Activated naive CD8-positive, alpha-beta T cell treated with anti-CD3 and anti-CD28 coated beads, Interleukin-2, amount 10 ng/mL, durations not matched to agents 7 days and 5 days (primary cell): ENCODE measurements around the gene FOXL1. TPM values are rescaled to one million over a fixed set of nuclear protein-coding genes. Genes with fewer than 3 reads are reported as not detected.

Source experiments
- ATAC-seq: fragments of 150-1000 bp; cut with Tn5 transposase; one replicate; pipeline ENCODE4 v1.10.0; 2021; ENCODE audit warnings: low read depth, moderate library complexity
- POLR2A ChIA-PET: fragments of 350-600 bp; sonication (Branson Sonifier 250); formaldehyde crosslinking; loops from one replicate; lab custom pipeline; 2021; ENCODE audit warnings: antibody characterized with exemption; lab: Charles Lee
- DNase-seq: peaks from one replicate; pipeline ENCODE4 v3.0.0; 2021
- H3K27ac Mint-ChIP-seq: one replicate; pipeline ENCODE4 v1.8.0; 2022; ENCODE audit warnings: mild to moderate bottlenecking, mixed read lengths
- H3K27me3 Mint-ChIP-seq: one replicate; pipeline ENCODE4 v1.8.0; 2022; ENCODE audit warnings: mild to moderate bottlenecking, moderate library complexity, mixed read lengths
- H3K36me3 Mint-ChIP-seq: one replicate; pipeline ENCODE4 v1.8.0; 2021; ENCODE audit warnings: mild to moderate bottlenecking, mixed read lengths
- H3K4me1 Mint-ChIP-seq: one replicate; pipeline ENCODE4 v1.8.0; 2021; ENCODE audit warnings: mixed read lengths
- H3K4me3 Mint-ChIP-seq: one replicate; pipeline ENCODE4 v1.8.0; 2022; ENCODE audit warnings: mild to moderate bottlenecking, moderate library complexity, mixed read lengths
- H3K9me3 Mint-ChIP-seq: one replicate; pipeline ENCODE4 v1.8.0; 2021; ENCODE audit warnings: mixed read lengths
- total RNA-seq, 2 experiments: library from RNA; stranded (reverse); gene quantifications; one replicate each; pipeline ENCODE4 v1.2.3, GENCODE V29; 2021

FOXL1 gene
- total RNA-seq, 2 experiments from 2014 or later: not detected

DNA sequence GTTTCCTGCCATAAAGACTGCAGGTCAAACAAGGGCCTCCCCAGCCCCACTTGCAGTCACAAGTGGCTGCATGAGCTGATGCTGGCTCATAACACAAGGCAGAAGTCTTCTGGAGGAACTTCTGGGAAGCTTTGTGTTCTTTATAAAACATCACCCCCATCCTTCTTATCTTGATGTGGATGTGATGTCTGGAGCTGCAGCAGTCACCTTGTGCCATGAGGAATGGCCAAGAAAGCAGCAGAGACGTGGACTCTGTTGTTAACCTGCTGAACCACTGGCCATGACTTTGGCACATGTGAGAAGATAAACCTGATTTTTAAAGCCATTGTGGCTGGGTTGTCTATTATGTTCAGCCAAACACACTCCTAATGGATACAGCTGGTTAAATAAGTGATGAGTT, 41.8 kb downstream of the FOXL1 start:
- Mint-ChIP-seq H3K27ac (no peak overlapping the region), H3K36me3 (no peaks in the 10 kb centered on the region), H3K4me1 (no peaks in the 10 kb centered on the region), H3K27me3 (no peaks in the 10 kb centered on the region), H3K4me3 (no peak overlapping the region), H3K9me3 (no peaks in the 10 kb centered on the region)
- no peak for DNase-seq
- POLR2A ChIA-PET: no interaction called here
- ATAC-seq: no peak

DNA sequence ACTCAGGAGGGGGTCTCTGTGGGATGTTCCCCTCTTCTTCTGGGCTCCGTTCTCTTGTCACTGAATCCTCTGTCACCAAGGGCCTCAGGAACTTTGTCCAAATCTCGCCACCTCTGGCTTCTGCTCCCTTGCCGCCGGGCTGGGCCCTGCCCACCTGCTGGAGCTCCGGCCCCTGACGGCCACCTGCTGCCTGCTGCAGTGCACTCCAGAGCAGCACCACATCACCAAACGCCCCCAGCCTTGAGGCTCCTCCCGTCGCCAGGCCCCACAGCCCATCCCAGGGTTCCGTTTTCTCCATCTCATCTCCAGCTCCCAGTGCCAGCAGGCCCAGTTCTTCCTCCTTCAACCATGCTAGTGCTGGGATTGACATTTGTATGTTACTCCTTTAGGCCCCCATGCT, 43.6 kb downstream of the FOXL1 start:
- POLR2A ChIA-PET: no interaction called here
- no peak for DNase-seq
- no peak overlapping the region for H3K4me3 Mint-ChIP-seq
- no peak for ATAC-seq
- no peaks in the 10 kb centered on the region for H3K36me3 Mint-ChIP-seq
- H3K27ac Mint-ChIP-seq: no peak overlapping the region
- H3K27me3 Mint-ChIP-seq: no peaks in the 10 kb centered on the region
- H3K4me1 Mint-ChIP-seq: no peaks in the 10 kb centered on the region
- H3K9me3 Mint-ChIP-seq: no peaks in the 10 kb centered on the region

DNA sequence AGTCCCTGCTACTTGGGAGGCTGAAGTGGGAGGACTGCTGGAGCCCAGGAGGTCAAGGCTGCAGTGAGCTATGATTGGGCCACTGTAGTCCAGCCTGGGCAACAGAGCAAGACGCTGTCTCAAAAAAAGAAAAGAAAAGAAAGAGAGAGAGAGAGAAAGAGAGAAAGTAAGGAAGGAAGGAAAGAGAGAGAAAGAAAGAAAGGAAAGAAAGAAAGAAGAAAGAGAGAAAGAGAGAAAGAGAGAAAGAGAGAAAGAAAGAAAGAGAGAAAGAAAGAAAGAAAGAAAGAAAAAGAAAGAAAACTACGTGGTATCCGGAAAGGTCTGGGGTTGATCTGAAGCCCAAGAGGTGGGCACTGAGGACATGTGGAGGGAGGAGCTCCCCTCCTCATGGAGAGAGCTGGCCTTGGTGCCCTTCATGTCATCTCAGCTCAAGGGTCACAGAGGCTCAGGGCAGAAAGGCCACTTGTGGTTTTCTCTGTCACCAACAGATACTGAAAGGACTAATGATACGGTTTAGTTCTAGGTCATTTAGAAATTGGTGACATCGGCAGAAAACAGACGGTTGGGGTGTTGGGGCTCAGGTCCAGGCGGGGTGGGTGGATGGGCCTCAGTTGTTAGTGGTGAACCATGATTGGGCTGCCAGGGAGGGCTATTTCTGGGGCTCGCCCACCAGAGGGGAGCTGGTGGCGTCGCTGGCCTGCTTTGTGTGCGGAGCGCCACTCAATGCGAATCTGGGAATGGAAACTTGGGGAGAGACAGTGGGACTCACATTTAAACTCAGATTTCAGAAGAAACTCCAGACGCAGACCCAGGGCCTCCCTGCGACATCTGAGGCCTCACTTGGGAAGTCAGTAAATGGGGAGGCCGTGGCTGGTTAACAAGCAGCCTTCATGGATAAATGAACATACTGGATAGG, 44.6 kb downstream of the FOXL1 start:
- Mint-ChIP-seq H3K36me3 (no peaks in the 10 kb centered on the region), H3K27me3 (no peaks in the 10 kb centered on the region), H3K4me3 (no peak overlapping the region), H3K9me3 (no peaks in the 10 kb centered on the region), H3K27ac (no peak overlapping the region), H3K4me1 (no peaks in the 10 kb centered on the region)
- POLR2A ChIA-PET: no interaction called here
- no peak for DNase-seq
- ATAC-seq: no peak

DNA sequence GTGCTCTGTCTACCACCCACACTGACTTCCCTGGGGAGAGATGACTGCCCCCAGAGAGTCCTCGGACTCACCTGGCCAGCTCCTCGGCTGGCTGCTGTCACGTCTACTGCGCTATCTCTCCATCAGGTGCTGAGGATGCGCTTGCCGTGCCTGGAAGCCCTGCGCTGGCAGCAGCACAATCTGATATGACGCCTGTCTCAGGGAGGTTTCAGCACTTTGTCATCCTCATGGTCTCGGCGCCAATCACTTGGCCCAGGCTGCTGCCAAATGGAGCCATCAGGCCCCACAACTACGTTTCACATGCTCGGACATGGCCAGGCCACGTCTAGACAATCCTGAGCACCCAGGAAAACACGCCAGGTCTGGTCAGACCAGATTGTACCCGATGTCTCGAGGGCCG, 46.7 kb downstream of the FOXL1 start:
- no peaks in the 10 kb centered on the region for H3K27me3 Mint-ChIP-seq
- H3K4me3 Mint-ChIP-seq: no peak overlapping the region
- DNase-seq (no peak), ATAC-seq (no peak)
- H3K9me3 Mint-ChIP-seq: no peaks in the 10 kb centered on the region
- no peaks in the 10 kb centered on the region for H3K4me1 Mint-ChIP-seq
- POLR2A ChIA-PET: no interaction called here
- no peak overlapping the region for H3K27ac Mint-ChIP-seq
- H3K36me3 Mint-ChIP-seq: no peaks in the 10 kb centered on the region

DNA sequence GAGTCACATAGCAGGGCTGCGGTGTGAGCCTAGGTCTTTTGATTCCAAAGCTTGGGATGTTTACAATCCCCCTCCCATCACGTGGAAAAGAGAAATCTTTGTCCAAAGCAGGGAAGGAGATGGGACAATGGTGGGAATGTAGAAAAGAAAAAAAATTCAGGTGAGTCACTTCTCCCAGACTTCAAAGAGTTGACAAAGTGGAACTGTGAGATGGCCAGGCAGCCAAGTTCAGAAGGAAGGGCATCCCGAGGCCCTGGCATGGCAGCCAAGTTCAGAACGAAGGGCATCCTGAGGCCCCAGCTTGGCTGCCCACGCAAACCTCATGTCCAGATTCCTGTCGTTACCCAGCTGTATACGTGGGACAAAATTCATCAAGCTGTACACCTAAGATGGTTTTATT, 47.5 kb downstream of the FOXL1 start:
- H3K4me3 Mint-ChIP-seq: no peak overlapping the region
- DNase-seq (no peak), ATAC-seq (no peak)
- POLR2A ChIA-PET: no interaction called here
- no peaks in the 10 kb centered on the region for H3K36me3 Mint-ChIP-seq
- H3K27ac Mint-ChIP-seq: no peak overlapping the region
- H3K4me1 Mint-ChIP-seq: no peaks in the 10 kb centered on the region
- no peaks in the 10 kb centered on the region for H3K27me3 Mint-ChIP-seq
- H3K9me3 Mint-ChIP-seq: no peaks in the 10 kb centered on the region

DNA sequence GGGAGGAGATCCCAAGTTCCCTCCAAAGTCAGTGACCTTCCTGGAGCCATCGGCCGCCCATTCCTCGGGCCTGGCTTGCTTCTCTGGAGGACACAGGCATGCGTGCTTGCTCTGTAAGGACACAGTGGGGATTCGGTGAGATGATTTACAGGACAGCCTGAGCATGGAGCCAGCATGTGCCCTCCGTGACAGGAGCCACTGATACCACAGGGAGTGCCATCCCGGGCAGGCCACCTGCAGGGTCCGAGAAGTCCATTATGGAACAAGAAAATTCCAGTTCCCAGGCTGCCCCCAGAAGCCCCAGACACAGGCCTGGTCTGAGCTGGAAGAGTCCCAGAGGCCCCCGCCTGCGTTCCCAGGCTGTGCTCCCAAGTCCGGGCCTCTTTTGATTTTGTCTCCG, 47.9 kb downstream of the FOXL1 start:
- Mint-ChIP-seq H3K9me3 (no peaks in the 10 kb centered on the region), H3K4me1 (peaks cover 4% of the 10 kb centered on the region), H3K4me3 (no peak overlapping the region), H3K27me3 (no peaks in the 10 kb centered on the region), H3K36me3 (no peaks in the 10 kb centered on the region), H3K27ac (no peak overlapping the region)
- no peak for DNase-seq
- ATAC-seq: no peak
- POLR2A ChIA-PET: no interaction called here

DNA sequence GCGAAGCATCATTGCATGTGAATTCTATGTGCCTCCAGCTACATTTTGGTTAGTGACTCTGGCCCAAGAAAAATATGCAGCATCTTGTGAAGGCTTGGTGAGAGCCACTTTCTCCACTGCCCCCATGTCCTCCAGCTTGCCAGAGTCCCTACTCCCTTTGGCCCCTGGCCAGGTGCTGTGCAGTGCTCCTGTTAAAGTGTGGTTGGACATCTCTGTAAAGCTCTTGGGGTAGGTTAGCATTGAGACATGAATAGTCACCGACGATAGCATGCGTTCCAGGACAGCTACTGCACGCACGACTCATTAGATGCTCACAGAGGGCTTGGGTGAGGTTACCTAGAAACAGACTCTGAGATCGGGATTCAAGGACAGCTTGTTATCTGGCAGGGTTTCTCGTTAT, 48.6 kb downstream of the FOXL1 start:
- no peak for ATAC-seq
- peaks cover 10% of the 10 kb centered on the region for H3K4me1 Mint-ChIP-seq
- H3K4me3 Mint-ChIP-seq: no peak overlapping the region
- H3K27me3 Mint-ChIP-seq: no peaks in the 10 kb centered on the region
- no peaks in the 10 kb centered on the region for H3K9me3 Mint-ChIP-seq
- POLR2A ChIA-PET: no interaction called here
- no peaks in the 10 kb centered on the region for H3K36me3 Mint-ChIP-seq
- no peak overlapping the region for H3K27ac Mint-ChIP-seq
- DNase-seq: no peak

DNA sequence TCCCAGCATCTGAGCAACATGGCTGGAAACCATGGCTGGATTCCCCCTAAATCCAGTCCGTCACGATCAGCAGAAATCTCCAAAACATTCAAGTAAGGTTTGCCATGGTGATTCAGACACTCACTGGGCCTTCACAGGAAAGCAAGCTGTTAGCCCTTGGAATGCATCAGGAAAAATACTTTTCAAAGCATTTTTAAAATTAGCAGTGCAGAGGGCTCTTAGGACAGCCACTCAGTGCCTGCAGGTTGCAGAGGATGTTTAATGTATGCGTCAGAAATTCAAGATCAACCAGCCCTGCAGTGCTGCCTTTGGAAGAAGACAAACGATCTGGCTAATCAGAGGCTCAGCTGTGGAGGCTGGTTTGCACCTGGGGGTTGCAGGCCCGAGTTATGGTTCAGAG, 50.3 kb downstream of the FOXL1 start:
- Mint-ChIP-seq H3K4me1 (peaks cover 10% of the 10 kb centered on the region), H3K9me3 (no peaks in the 10 kb centered on the region), H3K27me3 (no peaks in the 10 kb centered on the region), H3K27ac (no peak overlapping the region), H3K4me3 (no peak overlapping the region), H3K36me3 (no peaks in the 10 kb centered on the region)
- DNase-seq (no peak), ATAC-seq (no peak)
- POLR2A ChIA-PET: no interaction called here

DNA sequence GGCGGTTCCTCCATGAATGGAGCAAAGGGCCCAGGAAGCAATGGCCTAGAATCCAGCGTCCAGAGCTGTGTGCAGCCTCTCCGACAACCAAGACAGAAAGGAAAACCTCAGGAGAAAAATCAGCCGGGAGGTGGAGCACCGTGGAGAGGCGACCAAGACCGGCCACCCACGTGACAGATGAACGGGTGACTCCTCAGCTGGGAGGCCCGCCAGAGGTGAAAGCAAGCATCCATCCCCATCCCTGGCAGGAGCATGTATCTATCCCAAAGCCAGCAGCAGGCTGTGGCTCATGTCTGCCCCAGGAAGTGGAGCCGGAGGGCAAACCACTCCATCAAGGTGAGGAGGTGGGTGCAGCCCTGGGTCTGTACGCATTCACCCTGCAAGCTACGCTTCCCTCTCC, 52.1 kb downstream of the FOXL1 start:
- H3K27ac Mint-ChIP-seq: no peak overlapping the region
- H3K9me3 Mint-ChIP-seq: no peaks in the 10 kb centered on the region
- peaks cover 10% of the 10 kb centered on the region for H3K4me1 Mint-ChIP-seq
- H3K27me3 Mint-ChIP-seq: peaks cover 2% of the 10 kb centered on the region
- no peak overlapping the region for H3K4me3 Mint-ChIP-seq
- ATAC-seq (no peak), DNase-seq (no peak)
- POLR2A ChIA-PET: no interaction called here
- no peaks in the 10 kb centered on the region for H3K36me3 Mint-ChIP-seq

DNA sequence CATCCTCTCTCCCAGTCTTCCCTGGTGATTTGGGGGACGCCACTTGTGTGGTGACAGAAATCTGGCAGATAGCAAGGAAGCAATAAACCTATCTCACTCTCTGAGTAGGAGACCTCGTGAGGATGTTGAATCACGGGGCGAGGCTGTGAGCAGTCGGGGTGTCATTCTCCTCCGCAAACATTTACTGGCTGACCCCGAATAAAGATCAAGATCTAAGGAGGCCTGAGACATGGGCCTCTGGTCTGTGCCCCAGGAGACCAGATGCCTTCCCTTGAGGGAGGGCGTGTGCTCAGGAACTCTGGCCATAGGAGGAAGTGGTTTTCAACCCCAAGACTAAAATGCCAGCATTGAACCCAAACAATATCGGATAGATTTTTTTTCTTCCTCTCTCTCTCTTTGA, 53.1 kb downstream of the FOXL1 start:
- H3K27me3 Mint-ChIP-seq: peaks cover 2% of the 10 kb centered on the region
- H3K4me1 Mint-ChIP-seq: peaks cover 10% of the 10 kb centered on the region
- no peaks in the 10 kb centered on the region for H3K36me3 Mint-ChIP-seq
- no peak for ATAC-seq
- no peak for DNase-seq
- POLR2A ChIA-PET: no interaction called here
- no peaks in the 10 kb centered on the region for H3K9me3 Mint-ChIP-seq
- no peak overlapping the region for H3K4me3 Mint-ChIP-seq
- H3K27ac Mint-ChIP-seq: no peak overlapping the region

Other genes starting within 250 kb of the FOXL1 start
- gene FOXF1, start 68.0 kb upstream of the FOXL1 start, total RNA-seq: not detected
- 10 to 100 TPM; 33.2 to 34.6 TPM for gene MTHFSD, start 23.3 kb upstream of the FOXL1 start, total RNA-seq
- not detected for gene FOXC2, start 11.7 kb upstream of the FOXL1 start, total RNA-seq